KOPT-K1 (cell line): Measurements from ENCODE around the gene PSMA6.
"Not testable (repeated sequence)": the region's sequence is repeated elsewhere in the genome, so short reads cannot be mapped to it uniquely, and the experiment has no call there.

Experiments
- H3K27ac ChIP-seq: fragments of 200-600 bp; sonication (generic); 2 replicates; pipeline ENCODE4 v1.5.1; 2016; ENCODE audit warnings: antibody characterized with exemption, mild to moderate bottlenecking, low read depth, low read length; ENCODE audit not compliant: poor library complexity, severe bottlenecking
- H3K36me3 ChIP-seq: fragments of 200-600 bp; sonication (generic); 2 replicates; pipeline ENCODE4 v1.5.1; 2017; ENCODE audit warnings: antibody characterized with exemption, mild to moderate bottlenecking, low read length, moderate library complexity; ENCODE audit not compliant: insufficient read depth
- H3K9me3 ChIP-seq: fragments of 200-600 bp; sonication (generic); 2 replicates; pipeline ENCODE4 v1.5.1; 2017; ENCODE audit warnings: antibody characterized with exemption, low read length, mild to moderate bottlenecking; ENCODE audit not compliant: insufficient read depth, poor library complexity, severe bottlenecking

Gene PSMA6

DNA sequence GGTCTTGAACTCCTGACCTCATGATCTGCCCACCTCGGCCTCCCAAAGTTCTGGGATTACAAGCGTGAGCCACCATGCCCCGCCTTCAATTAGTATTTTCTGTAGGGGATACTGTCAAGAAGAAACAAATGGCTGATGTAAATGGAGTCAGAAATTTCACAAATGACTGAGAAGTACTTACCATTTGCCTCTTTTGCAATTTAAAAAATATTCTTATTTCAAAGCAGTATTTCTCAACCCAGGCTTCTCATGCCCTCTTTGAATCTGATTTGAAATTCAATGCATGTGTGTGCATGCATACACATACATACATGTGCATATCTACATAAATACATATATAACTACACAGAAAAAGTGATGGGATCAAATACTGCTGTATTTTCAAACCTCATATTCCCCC is 4.4 kb downstream of the PSMA6 start:
- H3K36me3 ChIP-seq, result peaks cover 37% of the 10 kb centered on the region
- no peak overlapping the region for H3K27ac ChIP-seq

DNA sequence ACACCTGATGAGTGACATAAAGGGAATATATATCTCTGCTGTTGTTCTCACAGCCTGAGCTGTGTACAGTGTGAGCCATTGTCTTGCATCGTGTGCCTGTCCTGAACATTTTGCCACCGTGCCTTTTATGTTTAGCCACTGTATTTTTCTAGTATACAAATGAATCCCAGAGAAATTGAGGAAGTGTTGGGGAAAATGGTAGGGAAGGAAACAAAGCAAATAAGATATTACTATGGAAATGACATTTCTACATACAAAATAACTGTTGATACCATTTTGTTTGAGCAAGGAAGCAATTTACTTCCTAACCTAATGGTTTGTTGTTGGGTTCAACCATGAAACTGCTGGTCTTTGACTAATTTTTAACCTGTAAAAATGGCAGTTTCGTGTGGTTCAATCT is 5.5 kb downstream of the PSMA6 start:
- Histone ChIP-seq H3K36me3 (peaks cover 44% of the 10 kb centered on the region), H3K27ac (no peak overlapping the region), H3K9me3 (no peaks in the 10 kb centered on the region)

More for the DNA sequence above, 4.4 kb downstream of the PSMA6 start:
- no peaks in the 10 kb centered on the region for H3K9me3 ChIP-seq

DNA sequence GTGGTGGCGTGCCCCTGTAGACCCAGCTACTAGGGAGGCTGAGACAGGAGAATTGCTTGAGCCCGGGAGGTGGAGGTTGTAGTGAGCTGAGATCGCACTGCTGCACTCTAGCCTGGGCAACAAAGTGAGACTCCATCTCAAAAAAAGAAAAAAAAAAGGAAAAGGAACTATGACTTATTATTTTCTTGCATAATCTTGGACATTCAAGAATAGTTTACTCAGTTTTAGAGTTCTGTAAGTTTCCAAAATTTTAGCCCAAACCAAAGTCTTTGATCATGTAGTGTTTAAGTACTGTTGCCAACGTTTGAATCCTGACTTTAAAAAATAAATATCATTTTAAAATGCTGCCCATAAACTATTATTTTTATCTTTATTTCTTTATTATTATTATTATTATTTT is 6.2 kb downstream of the PSMA6 start:
- Histone ChIP-seq H3K36me3 (peaks cover 51% of the 10 kb centered on the region), H3K9me3 (no peaks in the 10 kb centered on the region), H3K27ac (no peak overlapping the region)

GRCh38 chr14:35299708-35300107 is 7.5 kb downstream of the PSMA6 start:
- H3K9me3 ChIP-seq, result no peaks in the 10 kb centered on the region
- peak overlapping the region; percentile 10 for H3K27ac ChIP-seq
- peaks cover 58% of the 10 kb centered on the region for H3K36me3 ChIP-seq

GRCh38 chr14:35300228-35300627 is 8.0 kb downstream of the PSMA6 start:
- Histone ChIP-seq H3K9me3 (no peaks in the 10 kb centered on the region), H3K36me3 (peaks cover 60% of the 10 kb centered on the region), H3K27ac (no peak overlapping the region)

DNA sequence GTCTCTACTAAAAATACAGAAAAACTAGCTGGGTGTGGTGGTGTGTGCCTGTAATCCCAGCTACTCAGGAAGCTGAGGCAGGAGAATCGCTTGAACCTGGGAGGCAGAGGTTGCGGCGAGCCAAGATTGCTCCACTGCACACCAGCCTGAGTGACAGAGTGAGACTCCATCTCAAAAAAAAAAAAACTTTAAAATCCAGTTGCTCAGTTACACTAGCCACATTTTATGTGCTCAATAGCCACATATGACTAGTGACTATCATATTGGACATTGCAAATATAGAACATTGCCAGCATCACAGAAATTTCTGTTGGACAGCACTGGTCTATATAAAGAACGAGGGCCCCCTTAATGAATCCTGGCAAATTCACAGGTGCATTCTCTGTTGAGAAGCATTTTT is 9.2 kb downstream of the PSMA6 start:
- Histone ChIP-seq H3K36me3 (peaks cover 60% of the 10 kb centered on the region), H3K27ac (peak overlapping the region; percentile 40)
- not testable (repeated sequence) for H3K9me3 ChIP-seq

GRCh38 chr14:35301735-35302528 is 9.8 kb downstream of the PSMA6 start:
- Histone ChIP-seq H3K36me3 (peaks cover 60% of the 10 kb centered on the region), H3K27ac (peak overlapping the region; percentile 40), H3K9me3 (no peaks in the 10 kb centered on the region)

GRCh38 chr14:35303149-35303935 is 11.2 kb downstream of the PSMA6 start:
- H3K27ac ChIP-seq, result no peak overlapping the region
- peaks cover 62% of the 10 kb centered on the region for H3K36me3 ChIP-seq
- no peaks in the 10 kb centered on the region for H3K9me3 ChIP-seq

DNA sequence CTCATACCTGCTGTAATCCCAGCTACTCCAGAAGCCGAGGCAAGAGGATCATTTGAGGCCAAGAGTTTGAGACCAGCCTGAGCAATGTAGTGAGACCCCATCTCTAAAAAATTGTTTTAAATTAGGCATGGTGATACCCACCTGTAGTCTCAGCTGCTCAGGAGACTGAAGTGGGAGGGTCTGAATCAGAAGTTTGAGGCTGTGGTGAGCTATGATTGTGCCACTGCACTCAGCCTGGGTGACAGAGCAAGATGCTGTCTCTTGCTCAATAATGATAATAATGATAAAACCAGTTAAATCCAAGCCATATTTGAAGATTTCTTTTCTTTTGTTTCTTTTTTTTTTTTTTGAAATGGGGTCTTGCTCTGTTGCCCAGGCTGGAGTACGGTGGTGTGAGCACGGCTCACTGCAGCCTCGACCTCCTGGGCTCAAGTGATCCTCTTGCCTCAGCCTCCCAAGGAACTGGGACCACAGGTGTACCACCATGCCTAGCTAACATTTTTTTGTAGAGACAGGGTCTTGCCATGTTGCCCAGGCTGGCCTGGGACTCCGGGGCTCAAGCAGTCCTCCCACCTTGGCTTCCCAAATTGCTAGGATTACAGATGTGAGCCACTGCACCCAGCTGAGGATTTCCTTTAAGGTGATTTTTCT is 12.8 kb downstream of the PSMA6 start:
- Histone ChIP-seq H3K27ac (no peak overlapping the region), H3K9me3 (no peaks in the 10 kb centered on the region), H3K36me3 (peaks cover 78% of the 10 kb centered on the region)

- Histone ChIP-seq H3K36me3 (peaks cover 85% of the 10 kb centered on the region), H3K27ac (no peak overlapping the region)
Observed at GRCh38 chr14:35305633-35306032, 13.5 kb downstream of the PSMA6 start.

DNA sequence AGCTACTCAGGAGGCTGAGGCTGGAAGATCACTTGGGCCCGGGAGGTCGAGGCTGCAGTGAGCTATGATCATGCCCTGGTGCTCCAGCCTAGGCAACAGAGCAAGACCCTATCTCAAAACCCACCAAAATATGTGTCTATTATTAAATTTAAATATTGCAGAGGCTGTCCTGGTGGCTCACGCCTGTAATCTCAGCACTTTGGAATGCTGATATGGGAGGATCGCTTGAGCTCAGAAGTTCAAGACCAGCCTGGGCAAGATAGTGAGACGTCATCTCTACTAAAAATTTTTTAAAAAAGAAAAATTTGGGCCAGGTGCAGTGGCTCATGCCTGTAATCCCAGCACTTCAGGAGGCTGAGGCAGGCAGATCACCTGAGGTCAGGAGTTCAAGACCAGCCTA is 13.9 kb downstream of the PSMA6 start:
- no peak overlapping the region for H3K27ac ChIP-seq
- peaks cover 89% of the 10 kb centered on the region for H3K36me3 ChIP-seq
- H3K9me3 ChIP-seq, result no peaks in the 10 kb centered on the region

More at GRCh38 chr14:35305633-35306032, 13.5 kb downstream of the PSMA6 start:
- H3K9me3 ChIP-seq, result no peaks in the 10 kb centered on the region

DNA sequence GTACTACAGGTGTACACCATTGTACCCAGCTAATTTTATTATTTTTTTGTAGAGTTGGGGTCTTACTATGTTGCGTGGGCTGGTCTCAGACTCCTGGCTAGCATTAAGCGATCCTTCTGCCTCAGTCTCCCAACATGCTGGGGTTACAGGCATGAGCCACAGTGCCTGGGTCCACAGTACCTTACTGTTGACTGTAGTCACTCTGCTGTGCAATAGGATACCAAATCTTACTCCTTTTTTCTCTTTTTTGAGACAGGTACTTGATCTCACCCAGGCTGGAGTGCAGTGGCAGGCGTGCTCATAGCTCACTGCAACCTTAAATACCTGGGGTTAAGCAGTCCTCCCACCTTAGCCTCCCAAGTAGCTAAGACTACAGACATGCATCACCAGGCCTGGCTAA is 25.6 kb downstream of the PSMA6 start:
- peaks cover 76% of the 10 kb centered on the region for H3K36me3 ChIP-seq

GRCh38 chr14:35319509-35319908 is 27.3 kb downstream of the PSMA6 start:
- Histone ChIP-seq H3K36me3 (peaks cover 59% of the 10 kb centered on the region), H3K9me3 (no peaks in the 10 kb centered on the region), H3K27ac (no peak overlapping the region)

More for the DNA sequence above, 25.6 kb downstream of the PSMA6 start:
- Histone ChIP-seq H3K27ac (no peak overlapping the region), H3K9me3 (no peaks in the 10 kb centered on the region)

DNA sequence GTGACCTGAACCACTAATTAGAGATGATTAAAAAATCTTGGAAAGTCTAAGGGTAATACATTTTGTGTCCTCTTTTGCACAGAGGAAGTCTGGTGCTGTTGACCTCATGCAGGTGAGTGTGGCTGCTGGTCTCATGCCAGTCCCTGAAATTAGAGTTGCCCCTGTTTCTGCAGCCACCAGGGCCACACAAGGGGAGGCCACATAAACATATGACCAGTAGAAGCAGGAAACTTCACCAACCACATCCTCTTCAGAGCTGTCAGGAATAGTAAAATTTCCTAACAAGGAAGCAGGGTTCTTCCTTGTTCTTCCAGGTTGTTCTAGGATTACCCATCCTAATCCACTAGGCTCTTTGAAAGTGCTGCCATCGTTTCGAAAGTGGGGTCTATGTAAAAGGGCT is 28.3 kb downstream of the PSMA6 start:
- H3K27ac ChIP-seq, result no peak overlapping the region
- no peaks in the 10 kb centered on the region for H3K9me3 ChIP-seq
- peaks cover 50% of the 10 kb centered on the region for H3K36me3 ChIP-seq

GRCh38 chr14:35326375-35326774 is 34.2 kb downstream of the PSMA6 start:
- Histone ChIP-seq H3K36me3 (no peaks in the 10 kb centered on the region), H3K9me3 (no peaks in the 10 kb centered on the region), H3K27ac (no peak overlapping the region)
